B cell (primary cell): Measurements from ENCODE around the gene IRF2BP1.

Source experiments
- CTCF ChIP-seq: fragments of 200-600 bp; IDR thresholded peaks from one replicate; pipeline ENCODE4 v1.8.0; 2022; ENCODE audit warnings: antibody characterized with exemption, mild to moderate bottlenecking
- EZH2 ChIP-seq: IDR thresholded peaks from 2 replicates; pipeline ENCODE4 v1.6.1; 2012; ENCODE audit warnings: borderline replicate concordance, low read depth, mild to moderate bottlenecking, moderate library complexity, low read length; ENCODE audit not compliant: insufficient read depth, poor library complexity, severe bottlenecking

- TF ChIP-seq CTCF (no peak), EZH2 (no peak)
Observed at GRCh38 chr19:45872095-45872919, 13.6 kb downstream of the IRF2BP1 start.
